Colon (tissue), 2 donors: ENCODE results near the gene AMZ1.
"Not testable (repeated sequence)": the region's sequence is repeated elsewhere in the genome, so short reads cannot be mapped to it uniquely, and the experiment has no call there.

Experiments used
- FAIRE-seq: peaks from 2 replicates; lab custom pipeline; 2012; peaks lifted over from hg19 to GRCh38; lab: Jason Lieb, UNC
- donor health status: control.
- donor health status: control.

Gene AMZ1

DNA sequence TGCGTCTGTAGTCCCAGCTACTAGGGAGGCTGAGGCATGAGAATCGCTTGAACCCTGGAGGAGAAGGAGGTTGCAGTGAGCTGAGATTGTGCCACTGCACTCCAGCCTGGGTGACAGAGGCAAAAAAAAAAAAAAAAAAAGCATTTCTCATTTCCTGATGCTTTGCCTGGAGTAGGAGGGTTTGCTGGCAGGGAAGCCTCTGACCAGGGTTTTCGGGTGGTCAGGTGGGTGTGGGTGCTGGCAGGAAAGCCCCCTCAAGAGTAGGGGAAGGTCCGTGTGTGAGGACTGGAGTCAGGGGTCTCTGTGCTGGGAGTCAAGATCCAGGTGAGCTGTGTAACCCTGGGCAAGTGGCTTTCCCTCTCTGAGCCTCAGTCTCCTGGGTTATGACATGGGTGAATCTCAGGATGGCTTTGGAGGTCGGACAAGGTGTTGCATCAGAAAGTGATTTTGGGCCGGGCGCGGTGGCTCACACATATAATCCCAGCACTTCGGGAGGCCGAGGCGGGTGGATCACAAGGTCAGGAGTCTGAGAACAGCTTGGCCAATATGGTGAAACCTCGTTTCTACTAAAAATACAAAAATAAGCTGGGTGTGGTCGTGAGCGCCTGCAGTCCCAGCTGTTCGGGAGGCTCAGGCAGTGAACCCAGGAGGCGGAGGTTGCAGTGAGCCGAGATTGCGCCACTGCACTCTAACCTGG, 3.2 kb downstream of the AMZ1 start:
- FAIRE-seq = no peak

- FAIRE-seq = not testable (repeated sequence)
Observed at GRCh38 chr7:2691932-2692439, 4.0 kb downstream of the AMZ1 start.

GRCh38 chr7:2692543-2692942, 4.5 kb downstream of the AMZ1 start:
- no peak for FAIRE-seq

DNA sequence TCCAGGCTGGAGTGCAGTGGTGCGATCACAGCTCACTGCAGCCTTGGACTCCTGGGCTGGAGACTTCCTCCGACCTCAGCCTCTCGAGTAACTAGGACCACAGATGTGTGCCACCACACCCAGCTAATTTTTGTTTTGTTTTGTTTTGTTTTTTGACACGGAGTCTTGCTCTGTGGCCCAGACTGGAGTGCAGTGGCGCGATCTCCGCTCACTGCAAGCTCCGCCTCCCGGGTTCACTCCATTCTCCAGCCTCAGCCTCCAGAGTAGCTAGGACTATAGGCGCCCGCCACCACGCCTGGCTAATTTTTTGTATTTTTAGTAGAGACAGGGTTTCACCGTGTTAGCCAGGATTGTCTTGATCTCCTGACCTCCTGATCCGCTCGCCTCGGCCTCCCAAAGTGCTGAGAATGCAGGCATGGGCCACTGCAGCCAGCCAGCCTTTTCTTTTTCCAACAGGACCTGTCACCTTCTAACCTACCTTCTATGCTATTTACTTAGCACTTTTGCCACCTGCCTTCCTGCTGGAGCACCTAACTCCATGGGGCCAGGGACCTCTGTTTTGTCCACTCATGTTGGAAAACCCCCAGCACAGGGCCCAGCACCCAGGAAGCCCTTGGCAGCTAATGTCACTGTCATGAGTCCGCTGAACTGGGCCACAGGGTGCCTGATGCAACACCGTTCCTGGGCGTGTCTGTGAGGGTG, 5.6 kb downstream of the AMZ1 start:
- FAIRE-seq = not testable (repeated sequence)

DNA sequence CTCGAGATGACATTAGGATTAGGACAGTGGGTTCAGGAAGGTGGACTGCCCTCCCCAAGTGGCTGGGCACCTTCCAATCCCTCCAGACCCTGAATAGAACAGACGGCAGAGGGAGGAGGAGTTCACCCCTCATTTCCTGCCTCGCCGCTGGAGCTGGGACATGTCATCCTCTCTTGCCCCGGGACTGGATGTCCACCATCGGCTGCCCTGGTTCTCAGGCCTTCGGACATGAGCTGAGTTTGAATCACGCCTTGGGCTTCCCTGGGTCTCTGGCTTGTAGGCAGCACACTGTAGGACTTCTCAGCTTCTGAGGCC, 6.1 kb downstream of the AMZ1 start:
- FAIRE-seq = not testable (repeated sequence)

GRCh38 chr7:2698581-2699288, 10.7 kb downstream of the AMZ1 start:
- FAIRE-seq = no peak

DNA sequence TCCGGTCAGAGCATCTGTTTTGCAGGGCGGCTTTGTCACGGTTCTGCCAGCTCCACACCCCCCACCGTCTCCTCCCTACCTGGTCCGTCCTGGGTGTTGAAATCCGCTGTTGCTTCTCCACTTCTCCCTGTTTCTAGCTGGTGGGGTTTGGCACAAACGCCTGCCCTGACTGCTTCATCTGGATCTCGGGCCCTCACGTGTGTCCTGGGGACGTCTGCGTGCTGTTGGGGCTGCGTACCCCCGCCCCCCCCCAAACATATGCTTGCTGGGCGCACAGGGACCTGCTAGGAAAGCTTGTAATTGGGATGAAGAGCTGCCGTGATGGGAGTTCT, 11.3 kb downstream of the AMZ1 start:
- no peak for FAIRE-seq

DNA sequence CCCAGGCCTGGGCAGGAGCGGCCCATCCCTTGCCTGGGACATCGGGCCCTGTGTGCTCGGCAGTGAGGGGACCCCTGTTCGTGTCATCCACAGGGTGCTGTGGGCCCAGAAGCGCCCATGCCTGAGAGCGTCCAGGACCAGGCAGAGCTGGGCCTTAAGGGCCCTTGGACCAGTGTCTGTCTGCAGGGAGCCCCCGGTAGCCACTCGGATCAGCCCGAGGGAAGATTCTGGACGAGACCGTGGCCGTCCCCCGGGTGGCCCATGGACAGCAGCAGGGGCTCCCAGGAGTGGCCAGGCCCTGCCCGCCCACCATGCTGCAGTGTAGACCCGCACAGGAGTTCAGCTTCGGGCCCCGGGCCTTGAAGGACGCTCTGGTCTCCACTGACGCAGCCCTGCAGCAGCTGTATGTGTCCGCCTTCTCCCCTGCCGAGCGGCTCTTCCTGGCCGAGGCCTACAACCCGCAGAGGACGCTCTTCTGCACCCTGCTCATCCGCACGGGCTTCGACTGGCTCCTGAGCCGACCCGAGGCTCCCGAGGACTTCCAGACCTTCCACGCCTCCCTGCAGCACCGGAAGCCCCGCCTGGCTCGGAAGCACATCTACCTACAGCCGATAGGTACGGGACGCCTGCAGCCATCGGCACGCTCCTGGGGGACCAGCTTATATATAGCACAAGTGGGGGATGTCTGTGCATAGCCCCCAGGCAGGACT, 12.3 kb downstream of the AMZ1 start:
- FAIRE-seq = no peak

DNA sequence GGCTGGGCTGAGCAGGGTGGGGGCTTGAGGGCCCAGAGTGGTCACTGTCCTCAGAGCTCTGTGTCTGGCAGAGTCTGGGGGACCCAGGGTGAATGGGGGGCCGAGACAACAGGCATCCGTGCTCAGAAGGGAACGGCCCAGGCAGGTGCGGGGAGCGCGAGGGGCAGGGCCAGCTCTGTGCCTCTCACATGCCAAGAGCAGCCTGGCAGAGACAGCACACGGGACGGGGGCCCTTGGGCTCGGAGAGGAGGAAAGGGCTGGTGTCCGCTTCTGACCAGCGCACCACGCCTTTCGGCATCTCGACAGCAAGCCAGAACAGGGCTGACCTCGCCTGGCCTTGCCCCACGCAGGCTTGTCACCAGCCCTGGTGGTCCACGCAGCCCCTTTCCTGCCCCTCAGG, 13.4 kb downstream of the AMZ1 start:
- FAIRE-seq = no peak

DNA sequence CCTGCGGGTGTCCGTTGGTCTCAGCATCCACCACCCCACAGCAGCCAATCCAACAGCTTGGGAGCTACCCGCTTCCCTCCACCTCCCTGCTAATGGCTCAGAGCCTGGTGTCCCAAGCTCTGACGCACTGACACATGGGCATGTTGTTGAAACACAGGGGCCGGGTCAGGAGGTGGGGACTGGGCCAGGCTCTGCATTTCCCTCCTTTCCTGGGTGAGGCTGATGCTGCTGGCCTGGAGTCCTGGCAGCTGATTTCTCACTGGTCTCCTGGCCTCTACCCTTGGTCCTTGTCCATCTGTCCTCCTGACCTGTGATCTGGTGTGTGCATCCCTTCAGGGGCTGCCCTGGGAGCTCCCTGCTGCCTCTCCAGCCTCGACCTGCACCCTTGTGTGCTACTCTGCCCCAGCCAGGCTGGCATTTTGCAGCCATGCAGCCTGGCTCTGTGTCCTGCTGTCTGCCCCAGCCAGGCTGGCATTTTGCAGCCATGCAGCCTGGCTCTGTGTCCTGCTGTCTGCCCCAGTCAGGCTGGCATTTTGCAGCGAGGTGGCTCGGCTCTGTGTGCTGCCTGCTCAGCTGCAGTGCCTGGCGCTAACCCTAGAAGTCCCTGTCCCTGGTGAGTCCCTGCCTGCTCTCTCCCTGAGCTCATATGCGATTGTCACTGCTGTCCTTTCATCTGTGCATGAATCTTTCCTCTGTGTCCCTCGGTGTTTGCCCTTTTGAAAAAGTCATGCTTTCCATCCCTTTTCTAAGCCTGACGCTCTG, 14.0 kb downstream of the AMZ1 start:
- no peak for FAIRE-seq

GRCh38 chr7:2702594-2702957, 14.6 kb downstream of the AMZ1 start:
- FAIRE-seq = no peak

GRCh38 chr7:2705371-2706096, 17.5 kb downstream of the AMZ1 start:
- no peak for FAIRE-seq

GRCh38 chr7:2706685-2707126, 18.7 kb downstream of the AMZ1 start:
- FAIRE-seq = no peak

DNA sequence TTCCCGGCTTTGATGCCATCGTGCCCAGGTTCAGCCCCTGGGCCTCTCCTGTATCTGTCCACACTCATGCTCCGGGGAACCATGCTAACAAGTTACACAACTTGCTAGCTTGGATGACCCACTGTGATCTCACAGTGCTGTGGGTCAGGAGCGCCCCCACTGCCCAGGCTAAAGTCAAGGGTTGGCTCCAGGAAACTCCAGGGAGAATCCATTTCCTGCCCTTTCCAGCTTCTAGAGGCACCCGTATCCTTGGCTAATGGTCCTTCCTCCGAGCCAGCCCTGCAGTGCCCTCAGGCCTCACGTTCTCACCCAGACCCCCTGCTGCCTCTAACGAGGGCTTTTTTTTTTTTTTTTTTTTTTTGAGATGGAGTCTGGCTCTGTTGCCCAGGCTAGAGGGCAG, 19.5 kb downstream of the AMZ1 start:
- no peak for FAIRE-seq

GRCh38 chr7:2708041-2708440, 20.0 kb downstream of the AMZ1 start:
- FAIRE-seq = no peak

DNA sequence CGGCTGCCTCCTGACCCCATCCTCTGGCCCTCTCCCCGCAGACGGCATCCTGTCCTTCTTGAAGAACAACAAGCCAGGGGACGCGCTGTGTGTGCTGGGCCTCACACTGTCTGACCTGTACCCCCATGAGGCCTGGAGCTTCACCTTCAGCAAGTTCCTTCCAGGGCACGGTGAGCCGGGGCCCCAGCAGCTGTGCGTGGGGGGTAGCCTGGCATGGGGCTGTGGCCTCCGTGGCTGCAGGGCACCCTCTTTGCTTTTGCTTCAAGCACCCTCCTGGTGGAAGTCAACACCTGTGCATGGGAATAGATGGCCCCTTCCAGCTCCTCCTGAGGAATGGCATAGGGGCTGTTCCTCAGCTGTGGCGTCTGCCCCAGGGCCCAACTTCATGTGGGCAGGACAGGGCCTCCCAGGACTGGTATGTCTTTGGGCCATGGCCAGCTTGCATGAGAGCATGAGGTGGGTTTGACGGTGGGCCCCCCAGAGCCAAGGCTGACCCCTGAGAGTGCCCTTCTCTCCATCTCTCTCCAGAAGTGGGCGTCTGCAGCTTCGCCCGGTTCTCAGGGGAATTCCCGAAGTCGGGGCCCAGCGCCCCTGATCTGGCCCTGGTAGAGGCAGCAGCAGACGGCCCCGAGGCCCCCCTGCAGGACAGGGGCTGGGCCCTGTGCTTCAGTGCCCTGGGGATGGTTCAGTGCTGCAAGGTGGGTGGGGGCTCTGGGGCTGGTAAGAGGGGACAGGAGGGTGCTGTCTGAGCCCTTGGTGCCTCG, 20.7 kb downstream of the AMZ1 start:
- no peak for FAIRE-seq

DNA sequence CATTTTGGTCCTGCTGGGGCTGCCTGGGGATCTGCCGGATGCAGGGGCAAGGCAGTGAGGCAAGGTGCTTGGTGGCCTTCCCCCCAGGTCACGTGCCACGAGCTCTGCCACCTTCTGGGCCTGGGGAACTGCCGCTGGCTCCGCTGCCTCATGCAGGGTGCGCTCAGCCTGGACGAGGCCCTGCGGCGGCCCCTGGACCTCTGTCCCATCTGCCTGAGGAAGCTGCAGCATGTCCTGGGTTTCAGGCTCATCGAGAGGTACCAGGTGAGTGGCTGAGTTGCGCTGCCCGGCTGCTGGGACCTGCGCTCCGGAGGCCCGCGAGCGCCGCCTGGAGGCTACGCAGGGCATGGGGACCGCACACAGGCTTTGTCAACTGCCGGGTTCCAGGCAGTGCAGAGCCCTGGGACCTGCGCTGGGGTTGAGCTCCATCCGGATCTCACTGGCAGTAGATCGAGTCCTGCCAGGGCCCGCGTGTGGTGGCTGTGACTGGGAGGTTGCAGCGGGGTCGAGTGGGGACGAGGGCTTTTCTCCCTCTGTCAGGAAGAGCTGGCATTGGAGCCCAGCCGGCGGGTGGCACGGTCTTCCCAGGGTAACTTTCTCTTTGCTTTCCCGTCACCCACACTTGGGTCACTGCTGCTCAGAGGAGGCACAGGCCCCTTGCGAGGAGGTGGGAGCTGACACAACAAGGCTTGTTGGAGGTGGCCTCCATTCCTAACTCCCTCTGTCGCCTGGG, 21.7 kb downstream of the AMZ1 start:
- no peak for FAIRE-seq

- no peak for FAIRE-seq
Observed at GRCh38 chr7:2710286-2710655, 22.3 kb downstream of the AMZ1 start.

DNA sequence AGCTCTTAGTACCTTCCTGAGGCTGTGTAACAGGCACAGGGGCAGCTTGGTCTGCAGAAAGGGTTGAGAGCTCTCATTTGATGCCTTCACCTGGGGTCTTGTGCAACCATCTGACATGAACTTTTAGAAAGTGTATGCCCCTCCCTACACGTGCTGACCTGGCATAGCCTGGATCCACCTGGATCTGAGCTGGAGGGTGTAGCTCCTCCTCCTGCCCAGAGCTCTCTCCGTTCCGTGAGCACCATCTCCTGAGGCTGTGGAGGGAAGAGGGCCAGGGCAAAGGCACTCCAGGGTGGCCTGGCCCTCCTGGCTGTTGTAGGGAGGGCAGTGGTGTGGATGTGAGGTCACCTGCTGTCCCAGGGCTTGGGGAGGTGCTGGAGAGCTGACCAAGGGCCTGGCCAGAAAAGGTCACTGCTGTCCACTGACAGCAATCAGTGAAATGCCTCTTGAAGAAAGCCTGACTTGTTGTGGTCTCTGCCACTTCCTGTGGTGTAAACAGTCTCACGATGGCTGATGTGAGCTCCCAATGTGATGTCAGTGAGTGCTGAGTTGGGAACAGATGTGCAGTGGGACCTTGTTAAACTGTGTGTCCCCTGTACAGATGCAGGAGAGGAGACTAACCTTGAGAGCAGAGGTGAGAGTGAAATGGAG, 23.0 kb downstream of the AMZ1 start:
- no peak for FAIRE-seq
